CD4-positive, alpha-beta T cell treated with Interleukin-21 for 1 hour (primary cell): Measurements from ENCODE around the gene FILIP1L.

Source experiments
- DNase-seq: peaks from one replicate; pipeline ENCODE4 v3.0.0-alpha.2; 2020

Gene FILIP1L

GRCh38 chr3:100114413-100115030 is at the start of gene FILIP1L:
Gene FILIP1L, minus strand, starts transcription at chr3:100114501.
- DNase-seq = no peak

- DNase-seq = no peak
These were observed 49.5 kb upstream of the FILIP1L start for GRCh38 chr3:100163787-100164186.

DNA sequence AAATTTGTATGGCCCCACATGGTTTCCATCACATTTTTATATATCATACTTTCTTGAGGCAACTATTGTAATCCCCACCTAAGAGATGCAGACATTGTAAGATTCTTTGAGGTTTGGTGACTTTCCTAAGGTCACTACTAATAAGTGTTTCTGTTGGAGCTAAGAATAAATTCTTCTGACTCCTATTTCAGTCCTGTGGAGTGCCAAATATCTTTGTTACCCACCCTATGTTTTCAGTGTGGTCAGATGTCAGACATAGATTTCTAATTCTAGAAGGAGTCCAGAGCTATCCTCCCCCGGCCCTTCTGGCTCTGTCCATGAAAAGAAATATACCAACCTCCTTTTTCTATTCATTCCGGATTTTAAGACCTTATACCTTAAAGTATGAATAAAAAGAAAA is 46.2 kb upstream of the FILIP1L start:
- no peak for DNase-seq

DNA sequence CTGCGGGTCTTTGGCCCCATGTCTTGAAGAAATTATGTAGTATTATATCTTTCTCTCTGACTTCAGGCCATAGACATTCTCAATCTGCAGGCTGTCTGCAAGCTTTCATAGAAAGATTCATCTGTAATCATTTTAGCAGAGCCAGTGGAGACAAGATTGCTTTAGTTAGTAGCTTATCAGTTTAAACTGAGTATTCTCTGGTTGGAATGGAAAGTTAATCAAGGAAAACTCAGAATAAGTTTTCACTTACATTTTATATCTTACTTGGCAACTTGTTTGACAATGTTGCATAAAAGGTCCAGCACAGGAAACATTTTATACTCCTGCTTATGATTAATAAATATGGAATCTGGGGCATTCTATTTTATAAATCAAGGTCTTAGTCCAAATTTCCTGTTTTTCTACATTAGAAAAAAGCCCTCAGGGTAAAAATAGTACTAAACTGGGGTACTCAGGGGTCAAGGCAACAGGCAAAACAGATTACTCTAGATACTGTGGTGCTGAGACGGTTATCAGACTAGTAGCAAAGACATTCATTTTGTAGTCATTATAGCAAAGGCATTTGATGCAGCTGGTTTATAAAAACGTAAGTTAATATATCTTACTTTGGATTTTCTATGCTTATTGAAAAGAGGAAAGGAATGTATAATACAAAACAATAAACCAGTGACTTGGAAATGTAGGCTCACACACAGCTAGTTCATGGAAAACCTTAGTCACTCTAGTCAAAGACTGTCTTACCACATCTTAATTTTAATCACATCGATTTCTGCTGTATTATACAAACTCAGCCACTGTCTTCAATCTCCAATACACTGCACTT is 45.2 kb upstream of the FILIP1L start:
- no peak for DNase-seq

DNA sequence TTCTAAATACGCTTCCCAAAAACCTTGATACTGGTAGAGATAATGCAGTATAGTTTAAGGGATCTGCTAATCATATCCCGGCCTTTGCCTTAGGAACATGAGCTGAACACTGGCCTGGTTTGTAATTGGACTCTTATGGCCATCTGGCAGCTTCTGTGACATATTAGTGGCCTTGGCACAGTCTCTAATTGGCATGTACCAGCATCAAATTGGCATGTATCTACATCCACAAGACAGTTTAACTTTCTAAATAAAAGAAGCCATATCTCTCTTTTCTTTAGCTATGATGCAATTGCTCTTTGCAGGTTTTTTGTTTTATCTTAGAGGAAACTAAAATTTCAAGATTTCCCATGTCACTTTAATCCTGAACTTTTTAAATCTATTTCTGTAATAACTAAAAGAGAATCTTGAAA is 44.6 kb upstream of the FILIP1L start:
- no peak for DNase-seq

GRCh38 chr3:100157685-100158084 is 43.4 kb upstream of the FILIP1L start:
- DNase-seq = no peak

DNA sequence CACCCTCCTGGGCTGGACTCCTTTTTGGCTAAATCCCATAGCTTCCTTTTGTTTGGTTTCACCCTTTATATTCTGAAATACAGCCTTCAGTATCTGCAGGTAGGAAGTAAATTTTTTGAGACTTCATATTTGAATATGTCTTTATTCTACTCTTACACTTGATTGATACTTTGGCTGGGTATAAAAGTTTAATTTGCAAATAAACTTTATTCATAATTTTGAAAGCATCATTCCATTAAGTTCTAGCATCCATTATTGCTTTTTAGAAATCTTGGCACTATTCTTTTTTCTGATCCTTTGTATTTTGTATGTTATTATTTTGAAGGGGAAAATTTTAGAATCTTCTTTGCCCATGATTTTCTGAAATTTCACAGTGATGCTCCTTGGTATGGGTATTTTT is 41.3 kb upstream of the FILIP1L start:
- no peak for DNase-seq

- no peak for DNase-seq
These were observed 40.8 kb upstream of the FILIP1L start for GRCh38 chr3:100155128-100155527.

DNA sequence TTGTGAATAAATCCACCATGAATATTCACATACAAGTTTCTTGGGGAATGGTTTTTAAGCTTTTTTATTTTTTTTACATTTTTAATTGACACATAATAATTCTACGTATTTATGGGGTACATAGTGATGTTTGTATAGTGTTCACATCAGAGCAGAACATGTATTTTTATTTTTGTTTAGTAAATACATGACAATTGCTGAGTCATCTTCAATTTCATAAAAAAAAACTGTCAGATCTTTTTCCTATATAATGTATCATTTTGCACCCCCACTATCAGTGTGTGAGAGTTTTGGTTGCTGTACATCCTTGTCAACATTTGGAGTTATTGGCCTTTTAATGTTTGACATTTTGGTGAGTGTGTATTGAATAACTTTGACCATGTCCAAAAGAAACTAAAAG is 39.9 kb upstream of the FILIP1L start:
- DNase-seq = no peak

DNA sequence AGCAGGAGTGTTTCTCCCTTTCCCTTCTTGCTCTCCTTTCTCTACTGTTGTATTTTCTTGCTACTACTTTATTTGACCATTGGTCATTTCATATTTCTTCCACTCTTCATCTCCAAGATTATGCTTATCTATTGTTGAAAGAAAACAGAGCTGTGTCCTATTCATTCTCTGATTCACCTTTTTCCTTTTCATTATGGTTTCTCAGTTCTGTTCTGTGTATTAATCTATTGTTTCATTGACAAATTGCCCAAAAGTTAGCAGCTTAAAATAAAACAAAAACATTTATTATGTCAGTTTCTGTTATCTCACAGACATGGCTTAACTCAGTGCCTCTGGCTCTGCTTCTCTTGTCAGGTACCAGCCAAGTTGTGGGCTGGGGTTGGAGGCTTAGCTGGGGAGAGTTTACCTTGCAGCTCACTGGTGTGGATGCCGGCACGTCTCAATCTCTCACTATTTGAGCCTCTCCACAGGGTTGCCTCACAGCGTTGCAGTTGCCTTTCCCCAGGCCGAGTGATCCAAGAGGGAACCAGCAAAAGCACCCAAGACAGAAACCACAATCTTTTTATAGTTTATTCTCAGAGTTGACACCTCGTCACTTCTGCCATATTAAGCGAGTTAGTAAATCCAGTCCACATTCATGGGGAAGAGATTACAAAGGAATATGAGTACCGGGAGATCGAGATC is 36.9 kb upstream of the FILIP1L start:
- no peak for DNase-seq

GRCh38 chr3:100150473-100150872 is 36.2 kb upstream of the FILIP1L start:
- DNase-seq = no peak

- no peak for DNase-seq
These were observed 35.6 kb upstream of the FILIP1L start for GRCh38 chr3:100149713-100150415.

GRCh38 chr3:100149130-100149529 is 34.8 kb upstream of the FILIP1L start:
- DNase-seq = no peak

DNA sequence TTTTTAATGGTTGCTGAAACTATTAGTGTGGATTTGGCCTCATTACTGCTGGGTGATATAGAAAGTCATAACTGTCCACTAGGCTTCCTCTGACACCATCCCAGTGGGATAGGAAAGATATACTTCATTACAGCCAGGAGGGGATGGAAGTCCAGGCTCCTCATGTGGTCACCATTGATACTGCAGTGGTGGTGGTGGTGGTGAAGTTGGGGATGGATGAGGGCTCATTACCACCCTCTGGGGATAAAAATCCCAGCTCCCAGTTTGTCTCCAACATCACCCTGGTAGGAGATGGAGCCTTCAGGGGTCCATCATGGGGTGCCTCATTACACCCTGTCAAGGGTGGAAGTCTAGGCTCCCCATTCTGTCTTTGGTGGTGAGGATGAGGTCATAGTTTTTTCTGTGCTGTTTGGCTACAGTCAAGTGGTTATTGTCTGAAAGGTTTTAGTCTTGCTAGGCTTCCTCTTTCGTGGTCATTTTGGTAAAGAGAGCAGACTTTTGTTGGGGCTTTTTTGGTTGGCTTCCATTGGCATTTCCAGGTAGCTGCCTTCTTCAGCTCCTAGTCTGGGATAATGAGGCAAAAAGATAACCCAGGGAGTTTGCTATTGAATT is 30.1 kb upstream of the FILIP1L start:
- DNase-seq = no peak

GRCh38 chr3:100141586-100141985 is 27.3 kb upstream of the FILIP1L start:
- DNase-seq = no peak

DNA sequence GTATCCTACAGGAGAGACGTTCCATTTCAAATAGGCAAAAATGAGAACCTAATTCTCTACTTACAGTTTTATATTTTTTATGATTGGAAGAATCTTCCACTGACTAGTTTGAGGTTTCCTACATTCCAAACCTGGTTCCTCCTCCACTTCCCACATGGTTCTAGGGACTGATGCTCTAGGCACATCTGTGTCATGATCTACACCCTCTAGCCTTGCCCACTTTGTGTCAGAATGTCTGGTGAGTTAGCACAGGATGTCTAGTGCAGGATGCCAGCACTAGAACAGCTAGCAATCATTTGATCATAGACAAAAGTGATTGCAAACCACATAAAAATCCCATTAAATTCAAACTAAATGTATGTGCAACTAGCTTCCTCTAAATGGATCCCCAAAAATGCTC is 26.7 kb upstream of the FILIP1L start:
- no peak for DNase-seq

DNA sequence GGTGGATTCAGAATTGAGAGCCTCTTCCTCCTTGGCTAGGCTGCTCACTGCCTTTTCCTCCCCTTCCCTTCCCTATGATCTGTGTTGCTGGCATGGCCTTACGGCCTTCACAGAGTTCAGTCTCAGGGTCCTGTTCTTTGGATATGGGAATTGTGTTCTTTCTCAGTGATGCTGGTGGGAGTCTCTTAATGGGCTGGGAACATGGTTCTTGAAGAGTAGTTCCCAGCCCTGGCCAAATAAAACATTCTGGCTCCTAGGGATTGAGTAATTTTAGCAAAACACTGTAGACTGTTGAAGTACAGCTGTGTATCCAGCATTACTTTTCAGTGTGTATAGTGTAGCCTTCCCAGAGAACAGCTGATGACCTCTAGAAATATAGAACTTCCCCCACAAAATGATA is 22.6 kb upstream of the FILIP1L start:
- DNase-seq = no peak

DNA sequence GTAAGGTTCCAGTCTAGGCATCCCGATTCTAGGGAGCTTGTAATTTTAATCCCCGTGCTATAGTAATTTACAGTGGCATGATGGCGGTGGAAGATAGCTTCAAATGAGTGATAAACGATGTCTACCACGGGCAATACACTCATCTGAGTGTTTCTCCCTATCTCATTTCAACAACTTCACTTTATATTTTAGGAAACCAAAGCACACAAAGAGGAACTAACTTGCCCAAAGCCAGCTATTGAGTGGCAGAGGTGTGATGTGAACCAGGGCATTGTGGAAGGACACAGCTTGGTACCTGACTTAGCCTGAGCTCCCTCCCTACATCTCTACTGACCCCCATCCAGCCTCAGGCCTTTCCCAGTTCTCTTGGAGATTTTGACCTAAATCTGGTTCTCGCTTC is 16.9 kb upstream of the FILIP1L start:
- no peak for DNase-seq

DNA sequence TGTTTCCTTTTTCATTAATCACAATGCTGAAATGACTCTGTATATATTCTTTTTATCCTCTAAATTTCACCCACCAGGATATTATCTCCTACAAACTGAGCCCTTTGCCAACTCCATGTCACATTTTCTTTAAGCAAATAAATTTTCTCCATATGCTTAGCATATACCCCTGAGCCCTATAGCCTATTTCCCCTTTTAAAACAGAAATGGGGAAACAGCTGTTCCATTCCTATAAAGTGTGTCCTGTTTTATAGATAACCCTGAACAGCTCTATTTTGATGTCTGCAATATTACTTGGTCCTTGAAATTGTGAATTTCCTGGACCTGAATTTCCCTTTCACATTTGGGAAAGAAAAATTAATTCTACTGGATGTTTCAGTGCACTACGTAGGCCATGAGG is 15.6 kb upstream of the FILIP1L start:
- no peak for DNase-seq

GRCh38 chr3:100128565-100128964 is 14.3 kb upstream of the FILIP1L start:
- no peak for DNase-seq

DNA sequence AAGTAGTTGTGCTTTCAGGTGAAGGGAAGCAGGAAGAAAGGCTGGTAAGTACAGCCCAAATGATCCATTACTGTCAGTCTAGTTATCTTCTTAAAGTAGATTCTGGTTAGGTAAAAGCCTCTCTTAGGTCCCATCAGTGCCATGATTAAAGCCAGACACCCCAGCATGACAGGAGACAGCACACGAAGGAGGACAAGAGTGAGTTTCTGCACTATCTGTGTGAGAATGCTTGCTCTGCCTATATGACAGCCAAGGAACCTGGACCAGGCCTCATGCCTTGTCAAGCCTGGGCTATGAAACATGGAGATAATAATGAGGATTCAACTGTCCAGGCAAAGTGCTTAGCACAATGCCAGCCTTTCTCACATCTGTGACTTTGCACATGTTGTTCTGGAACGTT is 13.5 kb upstream of the FILIP1L start:
- no peak for DNase-seq

DNA sequence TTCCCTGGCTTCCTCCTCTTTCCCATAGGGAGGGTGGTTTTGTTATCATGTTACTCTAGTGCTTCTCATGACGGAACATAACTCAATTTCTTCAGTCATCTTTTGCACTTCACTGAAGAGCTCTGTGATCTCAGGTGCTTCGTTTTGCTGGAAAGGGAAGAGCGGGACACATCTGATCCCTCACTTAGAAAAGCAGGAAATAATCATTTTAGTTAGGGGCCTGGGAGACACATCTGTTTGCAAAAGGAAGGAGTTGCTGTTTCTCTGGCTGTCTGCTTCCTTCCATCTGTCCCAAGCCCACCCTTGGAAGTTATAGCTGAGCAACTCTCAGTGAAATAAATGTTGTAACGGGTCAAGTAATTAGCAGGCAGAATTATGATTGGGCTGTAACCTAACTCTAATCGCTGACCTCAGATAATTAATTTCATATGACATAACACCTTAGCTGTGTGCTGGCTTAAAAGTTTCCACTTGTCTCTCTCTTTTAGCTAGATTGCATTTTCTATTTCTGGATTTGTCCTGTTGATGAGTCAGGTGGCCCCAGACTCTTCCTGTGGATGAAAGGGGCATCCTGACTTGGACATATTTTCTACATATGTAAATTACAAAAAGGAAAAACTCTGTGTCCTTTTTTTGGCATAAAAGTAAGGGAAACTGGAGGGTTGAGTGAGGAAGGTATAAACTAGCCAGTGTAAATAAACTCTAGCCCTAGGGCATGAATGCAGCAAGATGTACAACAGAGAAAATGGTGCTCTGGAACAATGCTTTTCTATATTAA is 11.0 kb upstream of the FILIP1L start:
- DNase-seq = no peak
